ENCODE measurements around the gene KRT7. TPM values are rescaled to one million over a fixed set of nuclear protein-coding genes. Genes with fewer than 3 reads are reported as not detected.
A peak's percentile ranks its signal among the peaks of the same experiment; 100 is the strongest.

Gene KRT7
- polyA plus RNA-seq, 1 experiment = 4.6 TPM

DNA sequence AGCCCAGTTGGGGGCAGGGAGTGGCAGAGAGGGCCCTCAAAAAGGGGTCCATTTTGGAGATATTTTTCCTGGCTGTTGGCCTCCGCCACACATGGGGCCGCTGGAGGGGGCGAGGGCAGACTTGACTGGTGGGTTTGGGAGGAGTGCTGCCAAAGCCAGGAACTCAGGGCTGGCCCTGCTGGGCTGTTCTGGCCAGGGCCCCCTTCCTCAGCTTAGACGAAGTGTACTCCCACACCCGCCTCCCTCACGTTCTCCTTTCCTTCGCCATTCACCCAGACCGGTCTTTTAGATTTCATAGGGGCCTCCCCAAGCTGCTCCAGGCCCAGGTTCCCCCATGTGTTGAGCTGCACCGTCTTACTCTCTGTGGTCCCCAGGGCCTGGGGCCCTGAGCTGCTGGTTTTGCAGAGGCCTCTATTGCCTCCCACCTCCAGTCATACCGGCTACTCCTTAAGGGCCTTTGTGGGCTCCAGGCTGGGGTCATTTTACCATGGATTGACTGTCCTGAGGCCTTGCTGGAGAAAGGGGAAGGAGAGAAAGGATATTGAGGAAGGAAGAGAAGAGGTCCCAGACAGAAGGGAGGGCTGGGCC lies 1.3 kb downstream of the KRT7 start:
- CTCF ChIA-PET = no interaction called here
- DNase-seq (ENCODE audit: low read depth, low spot score) = no peak
- Histone ChIP-seq H3K27ac (ENCODE audit: low read depth, low read length) (no peak overlapping the region), H3K27me3 (ENCODE audit: control insufficient read depth, insufficient read depth, low read length) (no peaks in the 10 kb centered on the region), H3K9me3 (ENCODE audit: control insufficient read depth, insufficient read depth, low read length) (no peaks in the 10 kb centered on the region; the same call in 1 of the 2 replicates), H3K4me3 (ENCODE audit: low read depth, low read length) (no peak overlapping the region)
- TF ChIP-seq, protein P1, sequence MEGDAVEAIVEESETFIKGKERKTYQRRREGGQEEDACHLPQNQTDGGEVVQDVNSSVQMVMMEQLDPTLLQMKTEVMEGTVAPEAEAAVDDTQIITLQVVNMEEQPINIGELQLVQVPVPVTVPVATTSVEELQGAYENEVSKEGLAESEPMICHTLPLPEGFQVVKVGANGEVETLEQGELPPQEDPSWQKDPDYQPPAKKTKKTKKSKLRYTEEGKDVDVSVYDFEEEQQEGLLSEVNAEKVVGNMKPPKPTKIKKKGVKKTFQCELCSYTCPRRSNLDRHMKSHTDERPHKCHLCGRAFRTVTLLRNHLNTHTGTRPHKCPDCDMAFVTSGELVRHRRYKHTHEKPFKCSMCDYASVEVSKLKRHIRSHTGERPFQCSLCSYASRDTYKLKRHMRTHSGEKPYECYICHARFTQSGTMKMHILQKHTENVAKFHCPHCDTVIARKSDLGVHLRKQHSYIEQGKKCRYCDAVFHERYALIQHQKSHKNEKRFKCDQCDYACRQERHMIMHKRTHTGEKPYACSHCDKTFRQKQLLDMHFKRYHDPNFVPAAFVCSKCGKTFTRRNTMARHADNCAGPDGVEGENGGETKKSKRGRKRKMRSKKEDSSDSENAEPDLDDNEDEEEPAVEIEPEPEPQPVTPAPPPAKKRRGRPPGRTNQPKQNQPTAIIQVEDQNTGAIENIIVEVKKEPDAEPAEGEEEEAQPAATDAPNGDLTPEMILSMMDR (IDR thresholded peaks at IDR 0.05; ENCODE audit: low read depth, low read length) = no peak
- POLR2A ChIA-PET = no interaction called here

DNA sequence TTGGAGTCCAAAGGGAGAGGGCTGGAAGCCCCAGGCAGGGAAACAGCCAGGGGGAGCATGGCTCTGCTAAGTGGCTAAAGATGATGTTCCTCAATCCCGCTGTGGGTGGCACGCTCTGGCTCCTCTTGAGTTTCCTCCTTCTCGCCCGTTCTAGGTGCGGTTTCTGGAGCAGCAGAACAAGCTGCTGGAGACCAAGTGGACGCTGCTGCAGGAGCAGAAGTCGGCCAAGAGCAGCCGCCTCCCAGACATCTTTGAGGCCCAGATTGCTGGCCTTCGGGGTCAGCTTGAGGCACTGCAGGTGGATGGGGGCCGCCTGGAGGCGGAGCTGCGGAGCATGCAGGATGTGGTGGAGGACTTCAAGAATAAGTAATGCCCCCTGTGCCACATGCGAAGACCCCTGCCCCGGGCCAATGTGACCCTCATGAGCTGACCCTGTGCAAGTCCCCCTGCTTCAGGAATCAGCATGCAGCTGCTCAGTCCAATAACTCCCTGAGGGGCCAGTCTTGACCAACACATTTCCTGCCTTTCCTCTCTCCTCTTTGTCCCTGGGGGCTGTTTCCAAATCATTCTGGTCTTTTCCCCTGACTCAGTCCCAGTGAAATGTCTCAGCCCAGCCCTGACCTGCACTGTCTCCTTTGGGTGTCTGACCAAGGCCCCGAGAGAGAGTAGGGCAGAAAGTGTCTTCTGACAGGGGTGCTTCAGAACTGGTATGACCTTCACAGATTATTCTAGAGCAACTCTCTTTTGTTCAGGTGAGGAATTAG lies 2.1 kb downstream of the KRT7 start:
- POLR2A ChIA-PET = no interaction called here
- no peak for DNase-seq (ENCODE audit: low read depth, low spot score)
- CTCF ChIA-PET = interaction anchor here (1.1 kb wide), 1 partner anchor 44 kb away, joined by 3 read pairs; no protein-coding TSS in a partner anchor

DNA sequence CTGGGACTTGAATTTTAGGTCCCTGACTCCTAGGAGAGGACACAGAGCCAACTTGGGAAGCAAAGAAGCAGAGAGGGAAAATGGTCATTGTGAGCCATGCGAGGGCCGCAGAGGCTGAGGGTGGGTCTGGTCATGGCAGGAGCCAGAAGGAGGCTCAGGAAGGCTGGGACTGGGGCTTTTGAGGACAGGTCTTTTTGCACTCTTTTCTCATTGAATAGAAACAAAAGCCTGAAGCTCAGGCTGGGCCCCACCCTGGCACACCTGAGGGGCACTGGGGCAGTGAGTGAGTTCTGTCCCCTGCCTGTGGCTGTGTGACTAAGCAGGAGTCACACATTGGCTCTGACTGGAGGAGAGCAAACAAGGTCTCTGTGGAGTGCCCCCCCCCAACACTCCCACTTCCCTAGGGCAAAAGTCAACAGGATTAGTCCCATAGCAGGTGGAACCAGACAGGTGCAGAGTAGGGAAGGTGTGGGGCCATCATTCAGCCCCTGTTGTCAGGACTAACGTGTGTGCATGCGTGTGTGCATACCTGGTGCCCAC lies 2.8 kb downstream of the KRT7 start:
- Histone ChIP-seq H3K9me3 (ENCODE audit: control insufficient read depth, insufficient read depth, low read length) (no peaks in the 10 kb centered on the region; the same call in 1 of the 2 replicates), H3K4me3 (ENCODE audit: low read depth, low read length) (no peak overlapping the region), H3K27me3 (ENCODE audit: control insufficient read depth, insufficient read depth, low read length) (no peaks in the 10 kb centered on the region), H3K27ac (ENCODE audit: low read depth, low read length) (no peak overlapping the region)
- CTCF ChIA-PET = interaction anchor here (1.1 kb wide), 1 partner anchor 44 kb away, joined by 3 read pairs; no protein-coding TSS in a partner anchor
- TF ChIP-seq, protein P1 (IDR thresholded peaks at IDR 0.05; ENCODE audit: low read depth, low read length) = no peak
- DNase-seq (ENCODE audit: low read depth, low spot score) = no peak
- POLR2A ChIA-PET = no interaction called here

More for the DNA sequence above, 2.1 kb downstream of the KRT7 start:
- Histone ChIP-seq H3K27me3 (ENCODE audit: control insufficient read depth, insufficient read depth, low read length) (no peaks in the 10 kb centered on the region), H3K27ac (ENCODE audit: low read depth, low read length) (peak overlapping the region; percentile 2), H3K9me3 (ENCODE audit: control insufficient read depth, insufficient read depth, low read length) (no peaks in the 10 kb centered on the region; the same call in 1 of the 2 replicates), H3K4me3 (ENCODE audit: low read depth, low read length) (no peak overlapping the region)
- TF ChIP-seq, protein P1 (IDR thresholded peaks at IDR 0.05; ENCODE audit: low read depth, low read length) = no peak

DNA sequence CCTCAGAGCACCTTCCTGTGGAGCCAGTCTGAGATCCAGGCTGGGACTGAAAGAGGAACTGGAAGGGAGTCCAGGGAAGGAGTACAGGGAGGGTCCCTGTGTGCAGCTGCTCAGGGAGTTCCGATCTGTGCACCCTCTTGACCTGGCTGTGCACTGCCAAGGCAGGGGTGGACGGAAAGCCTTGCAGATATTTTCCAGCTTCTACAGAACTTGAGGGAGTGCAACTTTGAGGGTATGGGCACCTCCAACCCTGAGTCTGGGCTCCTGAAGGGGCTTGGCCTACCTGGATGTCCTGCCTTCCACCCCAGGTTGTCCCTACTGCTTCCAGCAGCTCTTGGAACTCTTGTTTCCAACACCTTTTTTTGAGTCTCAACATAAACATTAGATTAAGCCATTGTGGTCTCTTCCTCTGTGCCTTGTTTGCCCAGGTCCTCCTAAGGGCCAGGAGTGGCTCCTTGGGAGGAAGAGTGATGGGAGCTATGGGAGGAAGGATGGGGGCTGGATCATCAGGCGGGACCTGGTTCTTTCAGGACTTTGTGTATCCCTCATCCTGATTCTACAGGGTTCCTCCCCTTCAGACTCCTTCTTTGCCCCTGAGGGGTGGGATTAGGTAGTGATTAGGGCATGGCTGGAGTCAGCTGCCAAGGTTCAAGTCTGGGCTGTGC lies 3.5 kb downstream of the KRT7 start:
- POLR2A ChIA-PET = no interaction called here
- no peaks in the 10 kb centered on the region for H3K27me3 ChIP-seq (ENCODE audit: control insufficient read depth, insufficient read depth, low read length)
- no peak overlapping the region for H3K27ac ChIP-seq (ENCODE audit: low read depth, low read length)
- TF ChIP-seq, protein P1 (IDR thresholded peaks at IDR 0.05; ENCODE audit: low read depth, low read length) = no peak
- no peak for DNase-seq (ENCODE audit: low read depth, low spot score)
- CTCF ChIA-PET = interaction anchor here (1.0 to 3.5 kb wide), 3 partner anchors 23 to 42 kb away, joined by 3 to 19 read pairs (median 5); no protein-coding TSS in a partner anchor
- no peak overlapping the region for H3K4me3 ChIP-seq (ENCODE audit: low read depth, low read length)
- H3K9me3 ChIP-seq (ENCODE audit: control insufficient read depth, insufficient read depth, low read length) = no peaks in the 10 kb centered on the region; the same call in 1 of the 2 replicates
